Adipocyte (in vitro differentiated cells): ENCODE data around the gene KPTN.

ENCODE experiments used
- DNase-seq: peaks from one replicate; pipeline ENCODE4 v3.0.0-alpha.2; 2015; ENCODE audit warnings: low read depth
- H3K27me3 ChIP-seq: replicated peaks from 2 replicates; pipeline ENCODE4 v1.7.0; 2013; ENCODE audit warnings: mild to moderate bottlenecking, low read length, moderate library complexity; ENCODE audit not compliant: control insufficient read depth, insufficient read depth
- H3K36me3 ChIP-seq: 2 replicates; pipeline ENCODE4 v1.7.0; 2013; ENCODE audit warnings: low read length, mild to moderate bottlenecking, moderate library complexity; ENCODE audit not compliant: control insufficient read depth, insufficient read depth, severe bottlenecking
- H3K4me1 ChIP-seq: 2 replicates; pipeline ENCODE4 v1.7.0; 2013; ENCODE audit warnings: mild to moderate bottlenecking, low read length, moderate library complexity; ENCODE audit not compliant: control insufficient read depth, insufficient read depth
- H3K4me3 ChIP-seq: 2 replicates; pipeline ENCODE4 v1.7.0; 2013; ENCODE audit warnings: mild to moderate bottlenecking, low read length, moderate library complexity
- H3K9ac ChIP-seq: 2 replicates; pipeline ENCODE4 v1.7.0; 2013; ENCODE audit warnings: mild to moderate bottlenecking, low read length, moderate library complexity
- H3K9me3 ChIP-seq: 2 replicates; pipeline ENCODE4 v1.7.0; 2013; ENCODE audit warnings: mild to moderate bottlenecking, low read length, moderate library complexity; ENCODE audit not compliant: control insufficient read depth

The KPTN gene

GRCh38 chr19:47483800-47484690 is at the start of gene KPTN:
Gene KPTN (minus strand): TSS chr19:47484219. CDS start chr19:47484160, 59 bp downstream.
- peak within 1 kb of the TSS; percentile 98 for H3K4me3 ChIP-seq
- peak within 1 kb of the TSS; percentile 98 for H3K9ac ChIP-seq
- no peaks in the 10 kb centered on the region for H3K9me3 ChIP-seq
- DNase-seq: peak; percentile 95
- peaks cover 5% of the 10 kb centered on the region for H3K27me3 ChIP-seq
- H3K4me1 ChIP-seq: peaks cover 17% of the 10 kb centered on the region
- peaks cover 26% of the 10 kb centered on the region for H3K36me3 ChIP-seq

GRCh38 chr19:47531640-47532387 is 47.8 kb upstream of the KPTN start:
- Histone ChIP-seq H3K4me1 (no peaks in the 10 kb centered on the region), H3K27me3 (peaks cover 13% of the 10 kb centered on the region), H3K9ac (no peak overlapping the region), H3K9me3 (no peaks in the 10 kb centered on the region), H3K4me3 (no peak overlapping the region), H3K36me3 (no peaks in the 10 kb centered on the region)
- no peak for DNase-seq

DNA sequence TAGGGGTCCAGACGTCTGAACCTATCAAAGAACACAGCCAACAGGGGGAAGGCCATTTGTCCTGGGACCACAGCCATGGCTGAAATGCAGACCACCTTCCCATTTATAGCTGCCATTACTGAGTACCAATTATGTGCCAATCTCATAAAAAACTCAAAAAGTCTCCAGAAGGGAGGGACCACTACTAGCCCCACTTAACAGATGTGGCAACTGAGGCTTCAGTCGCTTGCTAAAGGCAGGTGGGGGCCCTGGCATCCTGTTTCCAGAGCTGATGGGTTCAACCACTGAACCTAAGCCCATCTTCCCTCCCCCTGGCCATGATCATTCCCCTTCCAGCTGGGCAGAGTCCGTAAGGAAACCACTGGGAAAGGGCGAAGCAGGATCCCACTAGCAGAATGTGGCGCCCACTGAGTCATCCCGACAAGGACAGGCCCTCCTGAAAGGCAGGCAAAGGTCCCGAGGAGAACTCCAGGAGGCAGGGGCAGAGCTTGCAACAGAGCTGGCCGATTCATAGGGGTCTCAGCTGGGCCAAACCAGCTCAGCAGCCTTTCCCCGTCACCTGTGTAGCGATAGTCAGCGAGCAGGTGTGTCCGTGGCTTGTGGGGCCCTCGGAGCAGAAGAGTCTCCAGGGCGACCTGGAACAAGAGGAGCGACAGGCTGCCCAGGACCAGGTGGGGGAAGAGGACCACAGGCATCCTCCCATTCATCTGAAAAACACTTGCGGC is 45.2 kb upstream of the KPTN start:
- DNase-seq: no peak
- Histone ChIP-seq H3K9me3 (no peaks in the 10 kb centered on the region), H3K4me1 (no peaks in the 10 kb centered on the region), H3K27me3 (peaks cover 16% of the 10 kb centered on the region), H3K9ac (no peak overlapping the region), H3K36me3 (no peaks in the 10 kb centered on the region), H3K4me3 (no peak overlapping the region)

- Histone ChIP-seq H3K9me3 (no peaks in the 10 kb centered on the region), H3K9ac (no peak overlapping the region), H3K4me1 (peaks cover 6% of the 10 kb centered on the region), H3K4me3 (no peak overlapping the region), H3K36me3 (no peaks in the 10 kb centered on the region), H3K27me3 (peaks cover 16% of the 10 kb centered on the region)
- no peak for DNase-seq
Measured at GRCh38 chr19:47526798-47527197, 42.8 kb upstream of the KPTN start.

GRCh38 chr19:47523473-47523872 is 39.5 kb upstream of the KPTN start:
- no peak for DNase-seq
- no peaks in the 10 kb centered on the region for H3K36me3 ChIP-seq
- no peak overlapping the region for H3K4me3 ChIP-seq
- H3K27me3 ChIP-seq: peaks cover 8% of the 10 kb centered on the region
- no peaks in the 10 kb centered on the region for H3K9me3 ChIP-seq
- peaks cover 7% of the 10 kb centered on the region for H3K4me1 ChIP-seq
- no peak overlapping the region for H3K9ac ChIP-seq

- H3K36me3 ChIP-seq: no peaks in the 10 kb centered on the region
- DNase-seq: no peak
- no peaks in the 10 kb centered on the region for H3K9me3 ChIP-seq
- H3K27me3 ChIP-seq: peaks cover 8% of the 10 kb centered on the region
- no peak overlapping the region for H3K4me3 ChIP-seq
- peaks cover 7% of the 10 kb centered on the region for H3K4me1 ChIP-seq
- H3K9ac ChIP-seq: no peak overlapping the region
Measured at GRCh38 chr19:47521473-47522180, 37.6 kb upstream of the KPTN start.

DNA sequence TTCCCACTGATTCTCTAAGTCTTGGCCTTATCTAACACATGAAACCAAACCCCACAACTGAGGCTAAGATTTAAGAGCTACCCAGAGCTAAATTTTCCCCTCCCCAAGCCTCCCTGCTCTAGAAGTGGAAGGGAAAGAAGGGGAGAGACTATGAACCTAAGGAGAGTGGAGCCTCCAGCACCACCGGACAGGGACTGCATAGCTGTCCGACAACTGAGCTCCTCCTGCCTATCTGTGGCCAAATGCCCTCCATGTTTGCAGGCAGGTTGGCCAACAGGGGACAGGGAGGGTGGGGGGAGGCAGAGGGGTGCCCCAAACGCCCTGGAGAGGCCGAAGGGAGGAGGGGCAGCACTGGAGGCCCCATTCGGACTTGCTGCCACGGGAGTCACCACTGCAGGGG is 36.8 kb upstream of the KPTN start:
- H3K4me3 ChIP-seq: no peak overlapping the region
- peaks cover 9% of the 10 kb centered on the region for H3K4me1 ChIP-seq
- H3K9me3 ChIP-seq: no peaks in the 10 kb centered on the region
- no peaks in the 10 kb centered on the region for H3K36me3 ChIP-seq
- H3K27me3 ChIP-seq: peaks cover 5% of the 10 kb centered on the region
- DNase-seq: no peak
- H3K9ac ChIP-seq: no peak overlapping the region

DNA sequence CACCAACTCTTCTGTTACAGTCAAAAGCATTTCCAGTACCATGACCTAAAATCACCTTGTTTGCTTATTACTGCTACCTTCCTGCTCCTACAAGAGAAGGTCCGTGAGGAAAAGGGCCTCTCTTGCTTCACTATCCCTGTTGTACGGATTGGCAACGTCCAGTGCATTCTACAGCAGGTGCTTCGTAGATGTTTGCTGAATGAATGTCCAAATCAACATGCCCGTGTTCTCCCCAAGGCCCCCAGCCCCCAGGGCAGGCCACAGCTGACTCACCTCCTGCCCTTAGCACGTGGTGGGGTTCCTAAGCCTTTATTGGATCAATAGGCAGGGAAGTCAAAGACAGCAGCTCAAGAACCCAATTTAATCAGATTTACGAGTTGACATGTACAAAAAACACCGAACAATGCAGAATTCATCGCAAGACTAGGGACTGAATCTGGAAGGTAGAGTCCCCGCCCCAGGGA is 36.4 kb upstream of the KPTN start:
- no peak overlapping the region for H3K4me3 ChIP-seq
- no peak for DNase-seq
- peaks cover 11% of the 10 kb centered on the region for H3K4me1 ChIP-seq
- H3K27me3 ChIP-seq: peaks cover 5% of the 10 kb centered on the region
- H3K9ac ChIP-seq: no peak overlapping the region
- H3K9me3 ChIP-seq: no peaks in the 10 kb centered on the region
- H3K36me3 ChIP-seq: no peaks in the 10 kb centered on the region

GRCh38 chr19:47518854-47519253 is 34.8 kb upstream of the KPTN start:
- H3K9ac ChIP-seq: no peak overlapping the region
- H3K36me3 ChIP-seq: no peaks in the 10 kb centered on the region
- no peaks in the 10 kb centered on the region for H3K9me3 ChIP-seq
- peaks cover 11% of the 10 kb centered on the region for H3K4me1 ChIP-seq
- no peak for DNase-seq
- no peak overlapping the region for H3K4me3 ChIP-seq
- peaks cover 5% of the 10 kb centered on the region for H3K27me3 ChIP-seq

GRCh38 chr19:47518139-47518538 is 34.1 kb upstream of the KPTN start:
- peaks cover 5% of the 10 kb centered on the region for H3K27me3 ChIP-seq
- no peaks in the 10 kb centered on the region for H3K36me3 ChIP-seq
- peaks cover 16% of the 10 kb centered on the region for H3K4me1 ChIP-seq
- H3K9me3 ChIP-seq: no peaks in the 10 kb centered on the region
- no peak overlapping the region for H3K9ac ChIP-seq
- no peak overlapping the region for H3K4me3 ChIP-seq
- DNase-seq: no peak
